DLD1 (cell line): ENCODE results near the gene SDS.

ENCODE experiments used
- in situ Hi-C: cut with HindIII; loops from 2 replicates; pipeline ENCODE4 v1.10.0; 2017; ENCODE audit warnings: low sequenced_read_pairs

The SDS gene

GRCh38 chr12:113382206-113382605 is 21.5 kb downstream of the SDS start:
- in situ Hi-C loops: no loop called here

GRCh38 chr12:113381220-113381619 is 22.5 kb downstream of the SDS start:
- in situ Hi-C loops: no loop called here

- in situ Hi-C loops: no loop called here
Observed at GRCh38 chr12:113378291-113378690, 25.4 kb downstream of the SDS start.

GRCh38 chr12:113374823-113375428 is 28.8 kb downstream of the SDS start:
- in situ Hi-C loops: no loop called here

- in situ Hi-C loops: no loop called here
Observed at GRCh38 chr12:113373969-113374368, 29.7 kb downstream of the SDS start.

GRCh38 chr12:113373440-113373839 is 30.2 kb downstream of the SDS start:
- in situ Hi-C loops: no loop called here

GRCh38 chr12:113372371-113372770 is 31.3 kb downstream of the SDS start:
- in situ Hi-C loops: no loop called here

GRCh38 chr12:113371808-113372207 is 31.9 kb downstream of the SDS start:
- in situ Hi-C loops: no loop called here

GRCh38 chr12:113370923-113371682 is 32.6 kb downstream of the SDS start:
- in situ Hi-C loops: no loop called here

- in situ Hi-C loops: no loop called here
Observed at GRCh38 chr12:113369391-113369985, 34.2 kb downstream of the SDS start.

GRCh38 chr12:113368331-113368730 is 35.4 kb downstream of the SDS start:
- in situ Hi-C loops: no loop called here

- in situ Hi-C loops: no loop called here
Observed at GRCh38 chr12:113366827-113367226, 36.9 kb downstream of the SDS start.

GRCh38 chr12:113365639-113366395 is 37.9 kb downstream of the SDS start:
- in situ Hi-C loops: no loop called here

- in situ Hi-C loops: no loop called here
Observed at GRCh38 chr12:113364698-113365097, 39.0 kb downstream of the SDS start.

- in situ Hi-C loops: no loop called here
Observed at GRCh38 chr12:113361574-113362370, 41.9 kb downstream of the SDS start.

GRCh38 chr12:113359939-113360748 is 43.5 kb downstream of the SDS start:
- in situ Hi-C loops: no loop called here

- in situ Hi-C loops: no loop called here
Observed at GRCh38 chr12:113359133-113359938, 44.4 kb downstream of the SDS start.

- in situ Hi-C loops: no loop called here
Observed at GRCh38 chr12:113358381-113359132, 45.1 kb downstream of the SDS start, which contains the start of gene PLBD2. TSS of gene PLBD2 (plus strand) at chr12:113358587. CDS start at chr12:113358601, 14 bp downstream.
